SK-N-SH (cell line): ENCODE measurements around the gene TOP3A. TPM values are rescaled to one million over a fixed set of nuclear protein-coding genes. Genes with fewer than 3 reads are reported as not detected.
"Not testable (repeated sequence)": the region's sequence is repeated elsewhere in the genome, so short reads cannot be mapped to it uniquely, and the experiment has no call there.

Source experiments
- CTCF ChIA-PET: fragments of 300-600, 350-600 bp; formaldehyde crosslinking; extraction: SDS; loops from one replicate; lab custom pipeline; 2021; lab: Yijun Ruan, JAX
- POLR2A ChIA-PET: fragments of 350-600 bp; sonication (Branson Sonifier 250); formaldehyde crosslinking; extraction: SDS; loops from one replicate; lab custom pipeline; 2020; ENCODE audit warnings: antibody characterized with exemption, inconsistent platforms; lab: Yijun Ruan, JAX
- DNase-seq: peaks from one replicate; pipeline ENCODE4 v3.0.0; 2012
- H2AFZ ChIP-seq: fragments of 200-600 bp; sonication (generic); 2 replicates; pipeline ENCODE4 v1.8.1; 2016; ENCODE audit warnings: antibody characterized with exemption, mild to moderate bottlenecking, low read depth
- H3F3A ChIP-seq: fragments of 200-600 bp; sonication (generic); replicated peaks from 2 replicates; pipeline ENCODE3; 2016; ENCODE audit warnings: antibody characterized with exemption, mild to moderate bottlenecking; ENCODE audit not compliant: insufficient read depth
- H3K27ac ChIP-seq, 2 experiments: fragments of 200-500 bp in 1 of 2; fragments of 200-600 bp in 1 of 2; sonication (Bioruptor generic) in 1 of 2; sonication (generic), shearing (Covaris generic) in 1 of 2; 2 replicates each; pipeline versions ENCODE4 v1.5.1 to v1.6.1; 2014 to 2016; ENCODE audit warnings: low read depth in 2 of 2, inconsistent platforms in 1 of 2, low read length in 1 of 2, mild to moderate bottlenecking in 1 of 2, mixed read lengths in 1 of 2
- H3K27me3 ChIP-seq: fragments of 200-600 bp; sonication (generic), shearing (Covaris generic); 2 replicates; pipeline ENCODE4 v1.6.1; 2016; ENCODE audit warnings: mixed run types; ENCODE audit not compliant: insufficient read depth
- H3K36me3 ChIP-seq, 2 experiments: fragments of 200-500 bp in 1 of 2; fragments of 200-600 bp in 1 of 2; sonication (Bioruptor generic) in 1 of 2; sonication (generic) in 1 of 2; replicated peaks in 1 of 2; 2 replicates each; pipeline versions ENCODE3 to v1.5.1; 2014 to 2016; ENCODE audit warnings: low read length in 1 of 2, mild to moderate bottlenecking in 1 of 2; ENCODE audit not compliant: insufficient read depth in 2 of 2, control insufficient read depth in 1 of 2
- H3K4me1 ChIP-seq, 2 experiments: fragments of 200-500 bp in 1 of 2; fragments of 200-600 bp in 1 of 2; sonication (Bioruptor generic) in 1 of 2; sonication (generic), shearing (Covaris generic) in 1 of 2; 2 replicates each; pipeline versions ENCODE4 v1.5.1 to v1.6.1; 2014 to 2016; ENCODE audit warnings: low read depth in 1 of 2, low read length in 1 of 2, mixed run types in 1 of 2; ENCODE audit not compliant: insufficient read depth in 2 of 2, control insufficient read depth in 1 of 2
- H3K4me2 ChIP-seq: fragments of 200-600 bp; sonication (generic), shearing (Covaris generic); 2 replicates; pipeline ENCODE4 v1.6.1; 2017; ENCODE audit warnings: mixed run types
- H3K4me3 ChIP-seq, 2 experiments: fragments of 200-500 bp in 1 of 2; fragments of 200-600 bp in 1 of 2; sonication (Bioruptor generic) in 1 of 2; sonication (generic), shearing (Covaris generic) in 1 of 2; 2 replicates each; pipeline versions ENCODE4 v1.5.1 to v1.8.1; 2014 to 2016; ENCODE audit warnings: low read depth in 2 of 2, inconsistent platforms in 1 of 2, low read length in 1 of 2, mild to moderate bottlenecking in 1 of 2, mixed read lengths in 1 of 2, moderate library complexity in 1 of 2
- H3K79me2 ChIP-seq: fragments of 200-600 bp; sonication (generic); 2 replicates; pipeline ENCODE4 v1.8.1; 2017; ENCODE audit warnings: mild to moderate bottlenecking; ENCODE audit not compliant: insufficient read depth
- H3K9ac ChIP-seq: fragments of 200-600 bp; sonication (generic); 2 replicates; pipeline ENCODE4 v1.6.1; 2017; ENCODE audit warnings: mixed run types
- H3K9me2 ChIP-seq: fragments of 200-600 bp; sonication (generic); 2 replicates; pipeline ENCODE4 v1.6.1; 2017; ENCODE audit warnings: mixed run types
- H3K9me3 ChIP-seq: fragments of 200-600 bp; sonication (generic); 2 replicates; pipeline ENCODE4 v1.6.1; 2017; ENCODE audit warnings: mixed run types, mild to moderate bottlenecking, moderate library complexity
- H4K20me1 ChIP-seq: fragments of 200-600 bp; sonication (generic); 2 replicates; pipeline ENCODE4 v1.6.1; 2017; ENCODE audit warnings: mild to moderate bottlenecking, mixed run types; ENCODE audit not compliant: insufficient read depth
- CTCF ChIP-seq: fragments of 200-600 bp; sonication (generic); IDR thresholded peaks from 2 replicates; pipeline ENCODE4 v1.6.1; 2017; ENCODE audit warnings: antibody characterized with exemption, mild to moderate bottlenecking, moderate library complexity
- ELF1 ChIP-seq: IDR thresholded peaks from 2 replicates; pipeline ENCODE4 v1.4.0; 2012
- EP300 ChIP-seq, 2 experiments: IDR thresholded peaks; 2 replicates each; pipeline versions ENCODE4 v1.4.0 to v1.6.1; 2012; ENCODE audit warnings: borderline replicate concordance in 1 of 2, low read depth in 1 of 2, low read length in 1 of 2
- FOSL2 ChIP-seq: IDR thresholded peaks from 2 replicates; pipeline ENCODE4 v1.4.0; 2012; ENCODE audit warnings: low read depth, mild to moderate bottlenecking, moderate library complexity, borderline replicate concordance
- FOXJ3 ChIP-seq: sonication (generic); formaldehyde crosslinking; IDR thresholded peaks from 2 replicates; pipeline ENCODE4 v1.5.1; 2020; ENCODE audit warnings: mild to moderate bottlenecking, missing genetic modification reagents
- GABPA ChIP-seq: IDR thresholded peaks from 2 replicates; pipeline ENCODE4 v1.4.0; 2012; ENCODE audit warnings: low read depth, mild to moderate bottlenecking
- GATA2 ChIP-seq: sonication (generic); formaldehyde crosslinking; IDR thresholded peaks from 2 replicates; pipeline ENCODE4 v1.5.0; 2020; ENCODE audit warnings: mild to moderate bottlenecking, missing genetic modification reagents
- JUND ChIP-seq: IDR thresholded peaks from 2 replicates; pipeline ENCODE4 v1.4.0; 2012
- MXI1 ChIP-seq: IDR thresholded peaks from 2 replicates; pipeline ENCODE4 v1.6.1; 2012; ENCODE audit warnings: mild to moderate bottlenecking, low read depth, low read length, improper control_type of control experiment
- NRF1 ChIP-seq: IDR thresholded peaks from 2 replicates; pipeline ENCODE4 v1.6.1; 2012; ENCODE audit warnings: low read depth, mild to moderate bottlenecking, low read length
- POLR2AphosphoS5 ChIP-seq: IDR thresholded peaks from 2 replicates; pipeline ENCODE4 v1.6.1; 2012; ENCODE audit warnings: low read depth, low read length
- RAD21 ChIP-seq: IDR thresholded peaks from 2 replicates; pipeline ENCODE4 v1.6.1; 2012; ENCODE audit warnings: mild to moderate bottlenecking, low read length
- RCOR1 ChIP-seq: fragments of 150-350 bp; IDR thresholded peaks from 2 replicates; pipeline ENCODE4 v1.6.1; 2017; ENCODE audit warnings: antibody characterized with exemption, low read length
- REST ChIP-seq: IDR thresholded peaks from 2 replicates; pipeline ENCODE4 v1.6.1; 2012; ENCODE audit warnings: mild to moderate bottlenecking, low read depth, low read length, moderate library complexity
- RFX5 ChIP-seq: IDR thresholded peaks from 2 replicates; pipeline ENCODE4 v1.6.1; 2012; ENCODE audit warnings: mild to moderate bottlenecking, improper control_type of control experiment, low read length
- SIN3A ChIP-seq: IDR thresholded peaks from 2 replicates; pipeline ENCODE4 v1.6.1; 2012; ENCODE audit warnings: low read depth, mild to moderate bottlenecking, low read length, moderate library complexity, borderline replicate concordance
- SMC3 ChIP-seq: IDR thresholded peaks from 2 replicates; pipeline ENCODE4 v1.6.1; 2012; ENCODE audit warnings: low read depth, low read length, improper control_type of control experiment
- TCF12 ChIP-seq: IDR thresholded peaks from 2 replicates; pipeline ENCODE4 v1.4.0; 2012
- TEAD4 ChIP-seq: IDR thresholded peaks from 2 replicates; pipeline ENCODE4 v1.4.0; 2012; ENCODE audit warnings: mild to moderate bottlenecking, borderline replicate concordance; ENCODE audit not compliant: insufficient read depth
- YY1 ChIP-seq: IDR thresholded peaks from 2 replicates; pipeline ENCODE4 v1.4.0; 2012; ENCODE audit warnings: low read depth, mild to moderate bottlenecking
- WGBS: methylation state at CpG from one replicate; pipeline ENCODE4 v1.1.6; 2017; ENCODE audit warnings: low lambda C conversion rate; 5-methylcytosine and 5-hydroxymethylcytosine counted together
- polyA plus RNA-seq, 3 experiments: library from polyadenylated mRNA; depleted of rRNA; stranded (reverse); fragments of >200 nt; gene quantifications; 2 replicates each; pipeline ENCODE4 v1.2.3, GENCODE V29; 2012

Gene TOP3A
- polyA plus RNA-seq, 1 of the 3 experiments (the other 2 are of a cell fraction): 14.7 TPM

GRCh38 chr17:18300725-18301480 lies 13.9 kb downstream of the TOP3A start:
- Histone ChIP-seq H3K79me2 (no peaks in the 10 kb centered on the region; the same call in 1 of the 2 replicates), H4K20me1 (no peaks in the 10 kb centered on the region), H3K27ac (no peak overlapping the region), H3K27me3 (no peaks in the 10 kb centered on the region), H2AFZ (no peak overlapping the region), H3K4me1 (no peaks in the 10 kb centered on the region), H3K4me2 (no peak overlapping the region), H3K9me2 (no peaks in the 10 kb centered on the region), H3K4me3 (no peak overlapping the region)
- no peak for DNase-seq
- TF ChIP-seq RAD21: no peak
- no peak for TF ChIP-seq REST
- TF ChIP-seq FOSL2: no peak
- no peak for TF ChIP-seq SIN3A
- no peak for TF ChIP-seq FOXJ3 (CRISPR knock-in tag)
- TF ChIP-seq POLR2AphosphoS5: no peak
- TF ChIP-seq RFX5: no peak
- TF ChIP-seq GATA2 (CRISPR knock-in tag): no peak
- TF ChIP-seq TCF12: no peak
- TF ChIP-seq NRF1: no peak
- TF ChIP-seq MXI1: no peak
- TF ChIP-seq TEAD4: no peak
- TF ChIP-seq YY1: no peak
- no peak for TF ChIP-seq RCOR1
- no peak for TF ChIP-seq SMC3
- TF ChIP-seq JUND: no peak
- no peak for TF ChIP-seq CTCF
- no peak for TF ChIP-seq ELF1
- no peak for TF ChIP-seq EP300 (IDR thresholded peaks at IDR 0.05; ENCODE audit: borderline replicate concordance in 1 of 2, low read depth in 1 of 2, low read length in 1 of 2)
- TF ChIP-seq GABPA: no peak
- TF ChIP-seq, all 33 proteins: peak for 0
- peaks cover 42 to 60% of the 10 kb centered on the region in 2 experiments for H3K36me3 ChIP-seq
- POLR2A ChIA-PET: no interaction called here
- no peaks in the 10 kb centered on the region for H3F3A ChIP-seq
- CTCF ChIA-PET: interaction anchor here (1.6 kb wide), 1 partner anchor 12 kb away, joined by 6 read pairs; no protein-coding TSS in a partner anchor
- 86% methylated on average over 8 of the region's 8 CpGs for WGBS
- H3K9ac ChIP-seq: no peak overlapping the region
- no peaks in the 10 kb centered on the region for H3K9me3 ChIP-seq

- H4K20me1 ChIP-seq, H3K9me3 ChIP-seq, H3K4me2 ChIP-seq, POLR2A ChIA-PET, H3K27me3 ChIP-seq, H3F3A ChIP-seq, DNase-seq, H3K79me2 ChIP-seq, H3K4me3 ChIP-seq, H2AFZ ChIP-seq, CTCF ChIA-PET, H3K9ac ChIP-seq, H3K27ac ChIP-seq, H3K4me1 ChIP-seq, H3K9me2 ChIP-seq: not testable (repeated sequence)
- H3K36me3 ChIP-seq: peaks cover 34 to 49% of the 10 kb centered on the region in 2 experiments
- no CpG with 5 or more reads among the region's 30 CpGs for WGBS
These were observed 16.7 kb downstream of the TOP3A start for GRCh38 chr17:18298061-18298460.
